AG08395 (cell line): ENCODE results near the gene YRDC.
"Not testable (repeated sequence)": the region's sequence is repeated elsewhere in the genome, so short reads cannot be mapped to it uniquely, and the experiment has no call there.

Source experiments
- DNase-seq: peaks from one replicate; pipeline ENCODE4 v3.0.0; 2012; ENCODE audit warnings: mixed read lengths, low spot score

YRDC gene

GRCh38 chr1:37771440-37771839, 36.6 kb downstream of the YRDC start:
- DNase-seq, result not testable (repeated sequence)

DNA sequence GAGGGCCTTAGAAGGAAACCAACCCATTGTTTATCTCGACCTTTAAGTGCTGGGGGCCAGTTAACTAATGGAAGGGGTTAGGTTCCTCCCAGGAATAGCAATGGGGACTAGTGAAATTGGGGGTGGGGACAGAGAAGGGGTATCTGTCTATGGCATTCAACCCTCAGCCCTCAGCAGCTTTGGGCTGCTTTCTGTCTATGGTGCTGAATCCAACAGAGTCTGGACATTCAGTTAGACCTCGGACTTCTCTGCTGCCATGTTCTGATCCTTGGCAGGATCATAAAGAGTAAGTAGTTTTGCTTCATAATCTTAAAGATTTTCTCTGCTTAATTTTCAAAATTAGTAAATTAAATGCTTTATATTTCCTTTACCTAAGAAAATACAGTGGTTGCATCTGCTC, 40.5 kb downstream of the YRDC start:
- DNase-seq, result no peak

DNA sequence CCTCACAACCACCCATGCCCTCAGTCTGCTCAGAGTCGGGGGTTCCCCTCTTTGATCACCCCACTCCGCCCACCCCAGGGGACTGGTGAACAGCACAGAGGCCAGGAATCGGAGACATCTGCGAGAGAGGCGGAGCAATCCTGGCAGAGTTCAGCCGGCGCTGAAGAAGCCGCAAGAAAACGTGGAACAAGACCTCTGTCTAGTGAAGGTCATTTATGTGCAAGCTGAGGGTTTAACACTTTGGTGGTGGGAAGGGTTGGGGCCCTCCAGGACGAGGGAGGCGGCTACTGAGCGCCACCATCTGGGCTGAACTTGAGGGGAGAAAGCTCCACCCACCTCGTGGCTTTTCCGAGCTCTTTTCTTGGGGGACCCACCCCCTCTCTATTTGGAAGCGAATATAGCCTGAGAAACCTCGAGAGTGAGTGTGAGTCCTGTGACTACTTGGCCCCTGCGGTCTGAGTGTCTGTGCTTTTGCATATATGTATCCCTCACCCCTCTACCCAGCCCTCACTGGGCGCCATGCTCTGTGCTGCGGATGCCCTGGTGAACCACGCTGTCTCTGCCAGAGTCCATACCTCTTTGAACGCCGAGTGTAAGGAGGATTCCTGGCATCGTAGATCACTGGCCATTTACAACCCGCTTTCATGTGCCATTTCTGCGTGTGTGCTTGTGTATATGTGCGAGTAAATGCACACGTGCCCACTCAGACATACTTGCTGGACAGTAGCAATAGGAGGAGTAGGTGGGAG, 41.9 kb downstream of the YRDC start:
- DNase-seq, result no peak

DNA sequence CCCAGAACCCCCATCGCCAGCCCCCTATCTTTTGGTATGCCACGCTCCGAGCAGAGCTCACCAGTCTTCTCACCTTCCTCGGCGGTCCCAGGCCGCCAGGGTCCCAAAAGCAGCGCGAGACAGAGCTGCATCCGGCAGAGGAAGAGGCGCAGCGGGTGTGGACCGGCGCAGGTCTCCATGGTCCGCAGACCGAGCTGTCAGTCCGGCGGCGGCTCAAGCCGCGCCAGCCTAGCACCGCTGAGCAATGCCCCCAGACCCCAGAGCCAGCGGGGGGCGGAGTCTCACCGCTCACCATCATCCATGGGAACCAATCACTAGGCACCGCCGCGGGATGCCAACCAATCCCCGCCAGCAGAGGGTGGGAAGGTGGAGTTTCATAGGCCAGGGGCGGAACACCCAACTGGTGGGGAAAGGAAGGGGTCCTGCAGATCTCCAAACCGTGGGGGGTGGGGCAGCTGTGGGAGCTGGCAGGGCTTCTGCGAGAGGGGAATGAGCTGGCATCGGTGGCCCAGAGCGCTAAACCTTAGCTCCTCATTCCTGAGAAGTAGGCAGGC, 43.0 kb downstream of the YRDC start, which contains the start of gene EPHA10:
TSS of gene EPHA10 (minus strand) at position 233 of the 554 bp plus-strand sequence. CDS start at position 179, 54 bp downstream.
- DNase-seq, result no peak

- peak; percentile 68 for DNase-seq
Observed at GRCh38 chr1:37764414-37764825, 43.6 kb downstream of the YRDC start.

GRCh38 chr1:37763791-37764413, 44.1 kb downstream of the YRDC start:
- no peak for DNase-seq

GRCh38 chr1:37762516-37762915, 45.5 kb downstream of the YRDC start:
- DNase-seq, result no peak

DNA sequence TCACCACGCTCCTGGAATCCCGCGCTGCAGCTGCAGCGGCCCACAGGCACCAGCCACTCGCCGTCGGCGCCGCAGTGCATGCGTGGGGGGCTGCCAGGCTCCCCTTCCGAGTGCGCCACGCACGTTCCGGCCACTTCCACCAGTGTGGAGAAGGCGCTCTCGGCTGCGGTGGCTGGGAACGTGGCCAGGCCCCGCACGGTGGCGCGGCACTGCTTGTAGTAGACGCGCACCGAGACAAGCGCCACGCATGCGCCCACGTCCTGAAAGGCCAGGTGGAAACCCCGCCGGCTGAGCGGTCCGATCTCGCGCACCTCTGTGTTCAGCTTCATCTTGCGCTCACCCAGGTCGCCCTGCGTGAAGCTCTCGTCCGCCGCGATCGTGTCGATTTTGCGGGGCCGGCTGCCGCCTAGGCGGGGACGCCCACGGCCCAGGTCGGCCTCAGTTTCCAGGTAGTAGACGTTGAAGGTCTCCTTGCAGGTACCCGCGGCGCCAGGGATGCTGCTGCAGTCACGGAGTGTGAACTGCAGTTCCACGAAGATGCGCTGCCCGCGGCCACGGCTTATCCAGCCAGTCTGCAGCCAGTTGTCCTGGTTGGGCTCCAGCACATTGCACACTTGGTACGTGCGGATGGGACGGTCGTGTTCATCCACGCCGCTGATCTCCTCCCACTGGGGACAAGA, 46.5 kb downstream of the YRDC start:
- DNase-seq, result no peak

DNA sequence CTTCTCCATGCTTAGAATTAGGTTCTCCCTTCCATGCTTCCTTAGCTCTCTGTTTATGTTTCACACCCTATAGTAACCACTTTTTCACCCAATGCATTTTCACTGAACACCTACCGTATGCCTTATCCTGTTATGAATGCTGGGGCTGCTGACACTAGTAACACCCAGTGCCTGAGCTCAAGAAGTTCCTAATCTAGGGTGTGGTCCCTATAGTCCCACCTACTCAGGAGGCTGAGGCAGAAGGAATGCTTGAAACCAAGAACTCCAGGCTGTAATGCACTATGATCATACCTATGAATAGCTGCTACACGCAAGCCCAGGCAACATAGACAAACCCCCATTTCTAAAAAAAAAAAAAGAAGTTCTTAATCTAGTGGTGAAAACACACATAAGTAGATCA, 48.6 kb downstream of the YRDC start:
- no peak for DNase-seq

- DNase-seq, result no peak
Observed at GRCh38 chr1:37755951-37756560, 52.0 kb downstream of the YRDC start.

GRCh38 chr1:37755290-37755689, 52.7 kb downstream of the YRDC start:
- DNase-seq, result no peak

DNA sequence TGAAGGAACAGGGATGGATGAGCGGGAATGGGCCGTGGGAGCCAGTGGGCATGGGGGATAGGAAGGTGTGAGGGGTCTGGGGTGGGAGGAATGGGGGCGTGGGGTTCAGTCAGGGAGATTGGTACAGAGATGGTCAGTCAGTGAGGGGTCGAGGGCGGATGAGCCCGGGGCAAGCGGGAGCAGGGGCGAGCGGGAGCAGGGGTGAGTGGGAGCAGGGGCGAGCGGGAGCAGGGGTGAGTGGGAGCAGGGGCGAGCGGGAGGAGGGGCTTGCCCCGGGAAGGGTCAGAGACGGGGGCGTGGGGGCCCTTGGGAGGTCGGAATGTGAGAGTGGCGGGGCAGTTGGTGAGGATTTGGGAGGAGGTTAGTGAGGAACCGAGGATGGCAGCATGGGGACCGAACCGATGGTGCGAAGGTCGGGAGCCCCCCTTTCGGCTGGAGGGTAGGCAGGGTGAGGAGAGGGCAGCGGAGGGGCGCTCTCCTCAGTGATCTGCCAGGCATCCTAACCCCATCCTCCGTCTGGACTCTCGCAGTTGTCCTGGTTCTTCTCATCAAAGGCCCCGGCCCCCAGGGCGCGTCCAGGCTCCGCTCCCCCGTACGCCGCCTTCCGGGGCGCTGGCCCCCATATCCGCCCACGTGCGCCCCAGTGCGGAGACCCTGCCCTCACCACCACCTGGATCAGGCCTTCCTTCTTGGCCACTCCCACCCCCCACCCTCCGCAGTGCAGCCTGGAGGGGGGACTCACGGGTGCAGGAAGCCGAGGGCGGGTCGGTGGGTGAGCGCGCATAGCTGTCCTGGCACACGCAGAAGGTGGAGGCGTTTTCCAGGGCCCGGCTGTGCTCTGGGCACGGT, 54.3 kb downstream of the YRDC start:
- no peak for DNase-seq
